AG09309 (cell line): ENCODE measurements around the gene TLX2.

ENCODE experiments used
- DNase-seq: peaks from one replicate; pipeline ENCODE4 v3.0.0-alpha.2; 2010; ENCODE audit warnings: low read depth
- H3K4me3 ChIP-seq: 2 replicates; pipeline ENCODE4 v1.5.1; 2011; ENCODE audit warnings: mild to moderate bottlenecking, low read depth, low read length, moderate library complexity; ENCODE audit not compliant: control insufficient read depth
- TF ChIP-seq, protein P1 (sequence below): IDR thresholded peaks from 2 replicates; pipeline ENCODE4 v1.5.1; 2011; ENCODE audit warnings: mild to moderate bottlenecking, low read depth, low read length, inconsistent platforms; ENCODE audit not compliant: insufficient read depth, control insufficient read depth; ENCODE audit errors: missing control alignments

The TLX2 gene

DNA sequence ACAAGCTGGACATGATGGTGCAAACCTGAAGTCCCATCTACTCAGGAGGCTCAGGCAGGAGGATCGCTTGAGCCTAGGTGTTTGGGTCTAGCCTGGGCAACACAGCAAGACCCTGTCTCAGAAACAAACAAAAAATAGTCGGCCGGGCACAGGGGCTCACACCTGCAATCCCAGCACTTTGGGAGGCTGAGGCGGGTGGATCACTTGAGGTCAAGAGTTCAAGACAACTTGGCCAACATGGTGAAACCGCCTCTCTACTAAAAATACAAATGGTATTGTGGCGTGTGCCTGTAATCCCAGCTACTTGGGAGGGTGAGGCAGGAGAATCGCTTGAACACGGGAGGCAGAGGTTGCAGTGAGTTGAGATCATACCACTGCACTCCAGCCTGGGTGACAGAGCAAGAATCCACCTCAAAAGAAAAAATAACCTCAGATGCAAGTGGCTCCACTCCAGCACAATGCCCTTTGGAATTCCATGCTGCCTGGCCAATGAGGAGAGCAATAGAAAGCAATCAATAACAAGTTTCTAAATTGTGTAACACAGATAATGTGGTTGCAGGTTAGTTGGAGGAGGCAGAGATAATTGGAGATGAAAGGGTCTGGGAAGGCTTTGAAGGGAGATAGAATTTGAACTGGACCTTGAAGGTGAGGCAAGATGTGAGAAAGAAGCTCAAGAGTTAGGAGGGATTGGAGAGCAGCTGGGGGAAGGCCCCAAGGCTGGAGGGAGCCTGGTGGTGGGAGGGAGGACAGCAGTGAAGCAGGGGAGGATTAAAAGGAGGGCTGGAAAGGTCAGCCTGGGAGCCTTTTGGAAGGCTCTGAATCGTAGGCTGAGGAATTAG lies 25.4 kb upstream of the TLX2 start:
- H3K4me3 ChIP-seq, result no peak overlapping the region
- no peak for DNase-seq
- TF ChIP-seq, protein P1, sequence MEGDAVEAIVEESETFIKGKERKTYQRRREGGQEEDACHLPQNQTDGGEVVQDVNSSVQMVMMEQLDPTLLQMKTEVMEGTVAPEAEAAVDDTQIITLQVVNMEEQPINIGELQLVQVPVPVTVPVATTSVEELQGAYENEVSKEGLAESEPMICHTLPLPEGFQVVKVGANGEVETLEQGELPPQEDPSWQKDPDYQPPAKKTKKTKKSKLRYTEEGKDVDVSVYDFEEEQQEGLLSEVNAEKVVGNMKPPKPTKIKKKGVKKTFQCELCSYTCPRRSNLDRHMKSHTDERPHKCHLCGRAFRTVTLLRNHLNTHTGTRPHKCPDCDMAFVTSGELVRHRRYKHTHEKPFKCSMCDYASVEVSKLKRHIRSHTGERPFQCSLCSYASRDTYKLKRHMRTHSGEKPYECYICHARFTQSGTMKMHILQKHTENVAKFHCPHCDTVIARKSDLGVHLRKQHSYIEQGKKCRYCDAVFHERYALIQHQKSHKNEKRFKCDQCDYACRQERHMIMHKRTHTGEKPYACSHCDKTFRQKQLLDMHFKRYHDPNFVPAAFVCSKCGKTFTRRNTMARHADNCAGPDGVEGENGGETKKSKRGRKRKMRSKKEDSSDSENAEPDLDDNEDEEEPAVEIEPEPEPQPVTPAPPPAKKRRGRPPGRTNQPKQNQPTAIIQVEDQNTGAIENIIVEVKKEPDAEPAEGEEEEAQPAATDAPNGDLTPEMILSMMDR, result no peak

DNA sequence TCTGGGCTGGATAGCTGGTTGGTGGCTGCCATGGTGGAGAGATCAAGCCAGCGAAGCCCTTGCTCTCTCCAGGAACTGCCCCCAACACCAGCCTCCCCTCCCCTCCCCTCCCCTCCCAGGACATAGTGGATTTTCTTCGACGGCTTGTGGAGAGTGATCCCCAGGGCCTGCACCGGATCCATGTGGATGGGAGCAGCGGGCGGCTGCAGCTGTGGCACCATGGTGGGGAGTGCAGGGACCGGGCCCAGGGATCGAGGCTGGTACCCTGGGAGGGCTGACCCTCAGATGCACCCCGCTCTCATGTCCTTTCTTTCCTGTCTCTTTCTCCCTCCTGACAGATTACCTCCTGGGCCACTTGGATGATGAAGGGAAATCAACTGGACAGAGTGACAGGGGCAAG lies 24.3 kb upstream of the TLX2 start:
- no peak for DNase-seq
- H3K4me3 ChIP-seq, result no peak overlapping the region
- TF ChIP-seq, protein P1, result no peak

DNA sequence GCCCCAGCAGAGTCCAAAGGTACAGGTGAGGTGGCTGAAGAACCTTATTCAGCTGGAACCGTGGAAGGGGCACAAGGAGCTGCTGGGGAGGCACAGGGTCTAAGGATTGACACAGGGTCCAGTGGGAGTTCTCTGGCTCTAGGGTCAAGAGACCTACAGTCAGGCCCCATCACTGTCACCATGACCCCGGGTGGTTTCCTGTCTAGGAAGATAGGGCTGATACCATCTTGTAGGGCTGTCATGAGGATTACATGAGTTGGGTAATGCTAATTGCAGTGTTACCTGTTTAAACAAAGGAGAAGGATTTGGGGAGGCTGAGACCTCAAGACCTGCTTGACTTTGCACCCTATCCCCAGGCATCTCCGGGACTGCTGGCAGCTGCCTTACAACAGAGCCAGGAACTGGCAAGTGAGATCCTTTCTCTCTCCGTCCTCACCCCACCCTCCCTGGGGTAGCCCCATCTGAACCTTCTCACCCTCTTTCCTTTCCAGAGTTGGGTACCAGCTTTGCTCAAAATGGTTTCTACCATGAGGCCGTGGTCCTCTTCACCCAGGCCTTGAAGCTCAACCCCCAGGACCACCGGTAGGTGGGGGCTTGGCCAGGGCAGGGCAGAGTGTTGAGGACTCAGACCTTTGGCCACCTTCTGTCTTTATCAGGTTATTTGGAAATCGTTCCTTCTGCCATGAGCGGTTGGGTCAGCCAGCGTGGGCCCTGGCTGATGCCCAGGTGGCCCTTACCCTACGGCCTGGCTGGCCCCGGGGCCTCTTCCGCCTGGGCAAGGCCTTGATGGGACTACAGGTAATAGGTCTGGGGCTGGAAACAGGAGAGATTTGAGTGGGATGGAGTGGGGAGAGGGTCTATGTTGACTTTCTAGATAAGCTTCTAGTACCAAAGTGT lies 22.4 kb upstream of the TLX2 start:
- DNase-seq, result no peak
- no peak overlapping the region for H3K4me3 ChIP-seq
- TF ChIP-seq, protein P1, result no peak

DNA sequence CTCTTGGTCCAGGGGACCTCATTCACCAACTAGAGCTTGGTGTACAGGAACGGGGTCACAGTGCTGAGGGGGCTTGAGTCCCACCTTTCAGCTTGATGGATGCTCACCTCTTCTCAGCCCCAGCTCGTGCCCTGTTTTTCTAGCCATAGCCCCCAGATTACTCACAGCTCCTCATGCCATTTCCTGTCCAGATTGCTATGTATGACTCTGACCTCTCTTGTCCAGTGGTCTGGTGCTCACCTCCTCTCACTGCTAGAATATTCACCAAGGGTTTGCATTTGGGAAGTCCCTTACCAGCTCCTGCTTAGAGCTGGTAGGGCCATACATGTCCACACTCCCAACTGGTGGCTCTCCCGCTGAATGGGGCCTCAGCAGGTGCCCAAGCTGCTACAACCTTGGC lies 20.7 kb upstream of the TLX2 start:
- H3K4me3 ChIP-seq, result no peak overlapping the region
- TF ChIP-seq, protein P1, result no peak
- DNase-seq, result no peak

DNA sequence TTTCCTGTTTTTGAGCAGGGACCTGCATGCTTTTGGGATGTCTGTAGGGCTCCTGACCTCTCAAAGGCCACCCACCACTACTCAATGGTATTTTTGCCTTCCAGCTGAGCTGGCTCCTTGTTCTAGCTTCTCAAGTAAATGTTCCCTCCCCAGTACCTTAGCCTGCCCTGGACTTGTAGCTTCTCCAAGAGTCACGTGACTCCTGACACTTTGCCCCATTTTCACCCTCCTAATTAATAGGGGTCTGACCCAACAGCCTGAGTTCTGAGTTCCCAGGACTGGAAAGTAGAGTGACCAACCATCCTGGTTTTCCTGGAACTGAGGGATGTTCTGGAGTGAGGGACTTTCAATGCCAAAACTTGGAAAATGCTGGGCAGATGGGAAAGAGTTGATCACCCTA lies 18.8 kb upstream of the TLX2 start:
- no peak for DNase-seq

More for the DNA sequence above, 18.8 kb upstream of the TLX2 start:
- H3K4me3 ChIP-seq, result no peak overlapping the region
- TF ChIP-seq, protein P1, result no peak
